ENCODE measurements around the gene APP.

- no peak for TF ChIP-seq CTCF (IDR thresholded peaks at IDR 0.05)
- TF ChIP-seq EP300 (IDR thresholded peaks at IDR 0.05) = no peak
- no peak for TF ChIP-seq POLR2A (IDR thresholded peaks at IDR 0.05)
- TF ChIP-seq POLR2AphosphoS5 (IDR thresholded peaks at IDR 0.05) = no peak
These were observed 40.2 kb downstream of the APP start for GRCh38 chr21:26130249-26130881.
